H1 (cell line): Measurements from ENCODE around the gene USP3.

ENCODE experiments used
- EP300 ChIP-seq, 2 experiments: IDR thresholded peaks; 1 replicate in 1 of 2; 2 replicates in 1 of 2; pipeline ENCODE4 v1.6.1; 2011 to 2012; ENCODE audit warnings: low read depth in 2 of 2, low read length in 2 of 2, mild to moderate bottlenecking in 2 of 2, borderline replicate concordance in 1 of 2, inconsistent platforms in 1 of 2, moderate library complexity in 1 of 2
- POLR2A ChIP-seq, 2 experiments: IDR thresholded peaks; 1 replicate in 1 of 2; 2 replicates in 1 of 2; pipeline ENCODE4 v1.6.1; 2011; ENCODE audit warnings: low read depth in 2 of 2, low read length in 2 of 2, mild to moderate bottlenecking in 2 of 2; ENCODE audit errors: control extremely low read depth in 1 of 2
- RFX5 ChIP-seq: IDR thresholded peaks from 2 replicates; pipeline ENCODE4 v1.6.1; 2011; ENCODE audit warnings: low read depth, low read length, improper control_type of control experiment, borderline replicate concordance
- SIN3A ChIP-seq, 2 experiments: IDR thresholded peaks in 1 of 2; conservative IDR thresholded peaks in 1 of 2; 2 replicates each; pipeline ENCODE4 v1.6.1; 2011 to 2012; ENCODE audit warnings: low read length in 2 of 2, improper control_type of control experiment in 1 of 2, low read depth in 1 of 2, mild to moderate bottlenecking in 1 of 2
- SP2 ChIP-seq: IDR thresholded peaks from 2 replicates; pipeline ENCODE4 v1.6.1; 2012; ENCODE audit warnings: mild to moderate bottlenecking, low read length, inconsistent platforms
- SRF ChIP-seq: IDR thresholded peaks from 2 replicates; pipeline ENCODE4 v1.6.1; 2011; ENCODE audit warnings: mild to moderate bottlenecking, low read depth, low read length, moderate library complexity
- TCF12 ChIP-seq: IDR thresholded peaks from 2 replicates; pipeline ENCODE4 v1.6.1; 2011; ENCODE audit warnings: low read depth, mild to moderate bottlenecking, low read length
- TF ChIP-seq, protein P1 (sequence below), 3 experiments: IDR thresholded peaks; 1 replicate in 2 of 3; 2 replicates in 1 of 3; pipeline versions ENCODE4 v1.5.1 to v1.6.1; 2011; ENCODE audit warnings: low read length in 3 of 3, mild to moderate bottlenecking in 3 of 3, inconsistent platforms in 2 of 3, low read depth in 1 of 3, moderate library complexity in 1 of 3; ENCODE audit not compliant: insufficient read depth in 1 of 3; ENCODE audit errors: control extremely low read depth in 1 of 3

DNA sequence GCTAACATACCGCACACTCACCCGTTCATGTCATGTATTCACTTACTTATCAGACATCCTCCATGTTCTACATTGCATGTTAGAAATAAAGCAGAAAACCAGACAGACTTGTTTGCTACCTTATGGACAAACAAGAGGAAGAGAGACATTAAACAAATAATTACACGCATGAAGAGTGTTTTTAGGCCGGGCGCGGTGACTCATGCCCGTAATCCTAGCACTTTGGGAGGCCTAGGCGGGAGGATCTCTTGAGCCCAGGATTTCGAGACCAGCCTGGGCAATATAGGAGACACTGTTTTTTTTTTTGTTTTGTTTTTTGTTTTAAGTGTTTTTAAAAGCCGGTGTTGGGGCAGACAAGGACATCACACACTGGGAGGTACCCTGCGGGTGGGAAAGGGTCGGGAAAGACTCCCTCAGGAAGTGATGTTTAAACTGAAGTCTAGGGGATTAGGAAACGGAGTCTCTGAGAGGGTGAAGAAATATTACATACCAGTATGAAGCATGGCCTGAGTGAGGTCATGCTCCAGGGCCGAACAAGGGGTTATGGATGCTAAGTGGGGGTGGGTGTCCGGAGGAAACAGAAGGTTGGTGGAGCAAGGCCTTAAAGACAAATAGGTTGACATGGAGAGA is 2.1 kb upstream of the USP3 start:
- TF ChIP-seq, protein P1, sequence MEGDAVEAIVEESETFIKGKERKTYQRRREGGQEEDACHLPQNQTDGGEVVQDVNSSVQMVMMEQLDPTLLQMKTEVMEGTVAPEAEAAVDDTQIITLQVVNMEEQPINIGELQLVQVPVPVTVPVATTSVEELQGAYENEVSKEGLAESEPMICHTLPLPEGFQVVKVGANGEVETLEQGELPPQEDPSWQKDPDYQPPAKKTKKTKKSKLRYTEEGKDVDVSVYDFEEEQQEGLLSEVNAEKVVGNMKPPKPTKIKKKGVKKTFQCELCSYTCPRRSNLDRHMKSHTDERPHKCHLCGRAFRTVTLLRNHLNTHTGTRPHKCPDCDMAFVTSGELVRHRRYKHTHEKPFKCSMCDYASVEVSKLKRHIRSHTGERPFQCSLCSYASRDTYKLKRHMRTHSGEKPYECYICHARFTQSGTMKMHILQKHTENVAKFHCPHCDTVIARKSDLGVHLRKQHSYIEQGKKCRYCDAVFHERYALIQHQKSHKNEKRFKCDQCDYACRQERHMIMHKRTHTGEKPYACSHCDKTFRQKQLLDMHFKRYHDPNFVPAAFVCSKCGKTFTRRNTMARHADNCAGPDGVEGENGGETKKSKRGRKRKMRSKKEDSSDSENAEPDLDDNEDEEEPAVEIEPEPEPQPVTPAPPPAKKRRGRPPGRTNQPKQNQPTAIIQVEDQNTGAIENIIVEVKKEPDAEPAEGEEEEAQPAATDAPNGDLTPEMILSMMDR (IDR thresholded peaks at IDR 0.05; ENCODE audit: control extremely low read depth in 1 of 3, insufficient read depth in 1 of 3, low read depth in 1 of 3, low read length in 3 of 3), result no peak
- TF ChIP-seq RFX5 (no peak), EP300 (IDR thresholded peaks at IDR 0.05; ENCODE audit: borderline replicate concordance in 1 of 2, low read depth in 2 of 2, low read length in 2 of 2) (no peak), POLR2A (IDR thresholded peaks at IDR 0.05; ENCODE audit: control extremely low read depth in 1 of 2, low read depth in 2 of 2, low read length in 2 of 2) (no peak), TCF12 (no peak), SIN3A (conservative IDR thresholded peaks at IDR 0.05 in 1 of 2, IDR thresholded peaks at IDR 0.05 in 1 of 2; ENCODE audit: low read depth in 1 of 2, low read length in 2 of 2) (no peak), SP2 (no peak), SRF (no peak)
